NCI-H82 treated with DMSO at 0.1 percent for 48 hours (cell line): ENCODE measurements around the gene SLC22A3.

ENCODE experiments used
- DNase-seq: peaks from one replicate; lab custom pipeline; 2025; ENCODE audit not compliant: unreplicated experiment; lab: John Stamatoyannopoulos, UW

Gene SLC22A3

GRCh38 chr6:160400446-160400845 is 52.3 kb downstream of the SLC22A3 start:
- no peak for DNase-seq

- no peak for DNase-seq
These were observed 60.4 kb downstream of the SLC22A3 start for GRCh38 chr6:160408528-160408927.

GRCh38 chr6:160412993-160413392 is 64.8 kb downstream of the SLC22A3 start:
- DNase-seq: no peak

DNA sequence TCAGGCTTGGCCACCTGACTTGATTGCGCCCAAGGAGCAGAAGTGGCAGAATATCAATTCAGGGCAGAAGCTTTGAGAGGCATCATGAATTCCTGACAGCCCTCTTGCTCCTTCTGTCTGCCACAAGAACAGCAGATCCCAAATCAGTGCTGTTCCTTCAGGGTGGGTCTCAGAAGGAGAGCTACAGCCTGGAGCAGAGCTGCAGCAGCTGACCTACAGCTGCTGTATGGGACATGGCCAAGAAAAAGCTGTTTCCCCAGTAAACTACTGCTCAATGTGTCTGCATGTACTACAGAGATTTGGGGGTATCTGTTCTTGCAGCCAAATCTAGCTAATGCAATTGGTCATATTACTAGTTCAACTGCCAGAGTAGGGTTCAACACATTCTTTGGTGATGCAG is 69.0 kb downstream of the SLC22A3 start:
- DNase-seq: no peak

GRCh38 chr6:160417550-160417949 is 69.4 kb downstream of the SLC22A3 start:
- no peak for DNase-seq

DNA sequence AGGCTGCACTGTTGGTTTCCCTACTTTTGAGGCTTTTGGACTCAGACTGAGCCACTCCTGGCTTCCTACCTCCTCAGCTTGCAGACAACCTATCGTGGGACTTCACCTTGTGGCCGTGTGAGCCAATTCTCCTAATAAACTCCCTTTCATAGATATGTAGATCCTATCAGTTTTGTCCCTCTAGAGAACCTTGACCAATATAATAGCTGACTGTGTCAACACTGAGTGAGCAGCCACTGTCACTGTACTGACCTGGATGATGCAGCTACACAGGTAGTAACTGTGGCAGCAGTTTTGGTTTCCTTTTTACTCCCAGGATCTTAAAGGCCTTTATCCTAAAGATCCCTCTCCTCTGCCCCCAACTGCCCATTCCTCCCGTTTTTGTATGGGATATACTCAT is 70.2 kb downstream of the SLC22A3 start:
- DNase-seq: no peak

GRCh38 chr6:160419488-160419887 is 71.3 kb downstream of the SLC22A3 start:
- DNase-seq: no peak

- no peak for DNase-seq
These were observed 72.2 kb downstream of the SLC22A3 start for GRCh38 chr6:160420253-160420968.

DNA sequence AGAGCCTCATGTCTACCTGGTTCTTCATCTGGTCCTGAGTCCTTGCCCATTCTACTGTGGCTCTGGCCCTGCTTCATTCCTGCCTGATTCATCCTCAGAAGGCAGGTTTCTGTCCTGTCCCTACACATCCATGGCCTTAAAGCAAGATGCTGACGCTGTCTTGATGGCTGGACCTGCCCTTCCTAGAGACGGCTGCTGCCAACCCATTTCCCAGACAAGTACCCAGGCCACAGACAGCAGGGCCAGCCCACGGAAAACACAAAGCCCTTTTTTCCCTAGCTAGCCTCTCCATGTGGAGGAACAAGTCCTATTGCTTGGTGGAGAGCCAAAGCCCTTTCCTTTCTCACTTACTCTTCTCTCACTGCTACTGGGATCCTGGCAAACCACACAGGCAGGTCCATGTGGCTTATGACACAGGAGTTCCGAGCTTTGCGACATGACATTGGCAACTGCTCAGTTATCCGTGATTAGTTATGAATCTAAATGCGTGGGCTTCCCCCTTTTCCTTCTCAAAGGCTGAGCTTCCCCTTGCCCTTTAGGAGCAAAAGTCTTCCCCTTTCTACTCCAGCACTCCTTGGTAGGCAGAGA is 72.9 kb downstream of the SLC22A3 start:
- DNase-seq: no peak

- no peak for DNase-seq
These were observed 73.7 kb downstream of the SLC22A3 start for GRCh38 chr6:160421854-160422253.

GRCh38 chr6:160424256-160424655 is 76.1 kb downstream of the SLC22A3 start:
- no peak for DNase-seq

GRCh38 chr6:160426136-160426535 is 78.0 kb downstream of the SLC22A3 start:
- DNase-seq: no peak

DNA sequence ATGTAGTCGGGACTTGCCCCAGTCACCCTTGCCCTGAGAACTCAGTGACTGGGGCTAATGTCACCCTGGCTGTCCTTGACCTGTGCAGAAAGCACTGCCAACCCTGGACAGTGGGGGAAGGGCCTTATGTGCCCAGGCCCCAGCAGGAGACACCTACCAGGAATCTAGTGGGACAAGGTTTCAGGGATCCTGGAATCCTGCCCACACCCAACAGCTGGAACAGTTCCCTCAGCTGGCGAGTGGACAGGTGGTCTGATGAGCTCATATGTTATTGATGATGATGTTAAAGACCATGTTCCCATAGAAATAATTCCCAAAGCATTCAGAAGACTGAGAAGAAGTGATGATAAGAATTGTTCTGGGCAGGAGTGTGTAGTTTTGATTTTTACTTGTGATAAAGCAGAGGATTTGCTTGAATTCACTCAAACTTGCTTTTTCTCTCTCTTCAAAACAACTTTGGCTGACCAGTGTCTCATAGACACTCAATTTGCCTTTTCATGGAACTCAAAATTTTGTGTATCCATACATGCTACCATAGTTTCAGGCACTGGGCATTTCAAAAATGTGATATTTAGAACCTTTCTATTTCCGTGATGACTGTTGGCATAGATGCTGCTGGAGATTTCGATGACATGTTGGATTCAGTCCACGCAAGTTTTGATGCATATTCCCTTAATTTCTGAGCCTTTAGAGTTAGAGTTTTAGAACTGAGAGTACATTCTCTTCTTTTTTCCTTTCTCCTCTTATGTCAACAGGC is 79.3 kb downstream of the SLC22A3 start:
- DNase-seq: no peak

- no peak for DNase-seq
These were observed 79.9 kb downstream of the SLC22A3 start for GRCh38 chr6:160428069-160428430.

DNA sequence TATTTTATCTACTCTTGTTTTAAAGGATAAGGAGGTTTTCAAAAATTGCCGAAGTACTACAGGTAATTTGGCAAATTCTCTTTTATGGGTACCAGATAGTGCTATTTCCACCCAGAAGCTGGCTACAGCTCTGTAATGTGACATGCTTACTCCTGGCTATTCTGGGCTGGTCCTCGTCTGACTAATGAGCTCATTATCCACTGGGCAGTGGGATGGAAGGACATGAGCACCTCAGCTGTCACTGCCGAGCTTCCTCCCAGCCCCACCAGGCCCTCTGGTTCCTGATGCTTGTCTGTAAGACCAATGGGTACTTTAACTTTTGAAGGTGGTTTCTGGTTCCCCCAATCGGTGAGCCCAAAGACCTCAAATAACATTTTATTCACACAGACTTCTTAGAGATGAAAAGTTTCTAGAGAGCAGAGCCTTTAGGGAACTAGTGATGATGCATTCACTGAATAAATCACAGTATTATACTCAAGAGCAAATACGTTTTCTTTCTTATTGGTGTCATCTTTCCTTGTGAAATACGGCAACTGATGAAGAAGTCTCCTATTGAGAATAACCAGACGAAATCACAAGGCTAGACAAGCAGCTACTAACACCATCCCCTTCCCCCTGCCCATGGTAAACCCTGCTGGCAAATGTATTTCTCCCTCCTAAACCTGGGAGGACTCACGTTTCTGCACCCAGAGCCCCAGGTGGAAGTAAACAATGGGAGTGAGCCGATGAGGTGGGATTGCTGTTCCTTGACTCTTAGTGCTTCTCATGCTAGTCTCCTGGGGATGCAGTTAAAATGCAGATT is 80.8 kb downstream of the SLC22A3 start:
- DNase-seq: no peak

DNA sequence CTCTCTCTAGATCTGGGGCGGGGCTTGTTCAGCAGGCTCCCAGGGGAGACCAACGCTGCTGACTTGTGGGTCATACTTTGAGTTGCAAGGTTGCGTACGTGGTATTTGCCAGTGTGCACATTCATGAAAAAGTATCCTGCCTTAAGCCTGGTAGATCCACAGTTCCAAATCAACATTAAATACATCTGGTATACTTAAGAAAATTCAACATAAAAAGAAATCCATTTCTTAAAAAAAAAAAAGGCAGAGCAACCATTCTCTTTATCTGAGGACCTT is 81.4 kb downstream of the SLC22A3 start:
- no peak for DNase-seq

GRCh38 chr6:160430203-160430602 is 82.0 kb downstream of the SLC22A3 start:
- DNase-seq: no peak

DNA sequence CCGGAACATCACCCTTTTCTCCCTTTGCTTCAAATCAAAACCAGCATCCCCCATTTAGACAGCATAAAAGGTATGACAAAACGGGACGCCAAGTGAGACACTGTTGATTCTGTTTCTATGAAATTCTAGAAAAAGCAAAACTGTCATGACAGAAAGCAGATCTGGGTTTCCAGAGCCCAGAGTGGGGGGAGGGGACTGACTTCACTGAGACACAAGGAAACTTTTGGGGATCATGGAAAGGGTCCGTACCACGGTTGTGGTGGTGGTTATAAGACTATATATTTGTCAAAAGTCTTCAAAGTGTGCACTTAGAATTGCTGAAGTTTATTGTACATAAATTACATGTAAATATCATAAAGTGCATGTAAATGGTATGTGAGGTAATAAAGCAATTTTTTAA is 82.6 kb downstream of the SLC22A3 start:
- no peak for DNase-seq

GRCh38 chr6:160431226-160431625 is 83.0 kb downstream of the SLC22A3 start:
- no peak for DNase-seq

DNA sequence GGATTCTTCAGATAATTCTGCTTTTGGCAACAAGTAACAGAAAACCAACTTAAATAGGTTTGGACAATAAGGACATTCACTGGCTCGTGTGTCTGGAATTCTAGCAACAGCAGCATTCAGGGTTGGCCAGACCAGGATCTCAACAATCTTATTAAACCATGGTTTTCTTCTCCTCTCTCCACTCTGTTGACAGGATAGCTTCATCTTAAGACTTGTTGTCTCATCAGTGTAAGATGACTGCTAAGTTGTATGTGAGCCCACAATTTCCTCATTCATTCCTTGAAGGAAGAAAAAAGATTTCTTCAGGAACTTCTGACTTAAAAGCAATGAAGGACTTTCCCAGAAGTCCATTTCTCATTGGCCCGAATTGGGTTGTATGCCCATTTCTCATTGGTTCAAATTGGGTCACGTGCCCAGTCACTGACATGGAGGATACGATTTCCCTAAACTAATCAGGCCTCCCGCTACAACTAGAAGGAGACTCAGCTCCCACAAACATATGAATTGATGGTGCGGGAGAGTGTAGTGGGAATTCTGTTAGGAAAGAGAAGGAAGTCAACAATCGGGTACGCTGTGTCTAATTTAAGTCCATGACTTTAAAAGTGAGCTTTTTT is 83.7 kb downstream of the SLC22A3 start:
- no peak for DNase-seq

GRCh38 chr6:160435935-160436334 is 87.8 kb downstream of the SLC22A3 start:
- DNase-seq: no peak
